ENCODE results near the gene ANO3.

ANO3 gene

DNA sequence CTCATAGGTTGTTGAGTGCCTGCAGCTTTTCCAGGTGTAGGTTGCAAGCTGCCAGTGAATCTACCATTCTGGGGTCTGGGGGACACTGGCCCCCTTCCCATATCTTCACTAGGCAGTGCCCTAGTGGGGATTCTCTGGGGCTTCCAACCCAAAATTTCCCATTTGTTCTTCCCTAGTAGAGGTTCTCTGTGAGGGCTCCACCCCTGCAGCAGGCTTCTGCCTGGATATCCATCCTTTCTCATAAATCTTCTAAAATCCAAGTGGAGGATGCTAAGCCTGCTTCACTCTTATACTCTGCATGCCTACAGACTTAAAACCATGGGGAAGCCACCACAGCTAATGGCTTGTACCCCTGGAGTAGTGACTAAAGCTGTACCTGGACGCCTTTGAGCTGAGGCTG is 33.4 kb downstream of the ANO3 start:
- Histone ChIP-seq H3K9ac (ENCODE audit: low read depth, low read length) (no peak overlapping the region), H3K4me1 (ENCODE audit: control insufficient read depth, insufficient read depth, low read length) (no peaks in the 10 kb centered on the region), H3K27me3 (ENCODE audit: control insufficient read depth, insufficient read depth, low read length) (no peaks in the 10 kb centered on the region), H3K36me3 (ENCODE audit: control insufficient read depth, insufficient read depth, low read length) (no peaks in the 10 kb centered on the region), H3K4me3 (ENCODE audit: low read depth, low read length) (no peak overlapping the region), H3K9me3 (ENCODE audit: control insufficient read depth, insufficient read depth, low read length) (no peaks in the 10 kb centered on the region)

DNA sequence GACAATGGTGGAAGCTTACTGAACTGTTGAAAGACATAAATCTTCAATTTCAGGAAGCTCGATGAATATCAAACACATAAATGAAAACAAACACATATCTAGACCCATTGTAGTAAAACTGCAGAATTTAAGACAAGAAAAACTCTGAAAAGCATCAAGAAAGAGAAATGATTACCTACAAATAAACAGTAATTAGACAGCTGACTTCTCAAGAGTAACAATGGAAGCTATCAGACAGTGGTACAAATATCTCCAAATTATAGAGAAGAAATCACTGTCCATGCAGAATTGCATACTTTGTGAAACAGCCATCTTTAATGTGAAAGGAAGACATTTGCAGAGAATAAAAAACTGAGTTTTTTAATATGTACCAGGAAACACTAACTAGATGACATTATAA is 45.7 kb downstream of the ANO3 start:
- Histone ChIP-seq H3K27me3 (ENCODE audit: control insufficient read depth, insufficient read depth, low read length) (no peaks in the 10 kb centered on the region), H3K9ac (ENCODE audit: low read depth, low read length) (no peak overlapping the region), H3K9me3 (ENCODE audit: control insufficient read depth, insufficient read depth, low read length) (no peaks in the 10 kb centered on the region), H3K4me1 (ENCODE audit: control insufficient read depth, insufficient read depth, low read length) (no peaks in the 10 kb centered on the region), H3K36me3 (ENCODE audit: control insufficient read depth, insufficient read depth, low read length) (no peaks in the 10 kb centered on the region), H3K4me3 (ENCODE audit: low read depth, low read length) (no peak overlapping the region)

DNA sequence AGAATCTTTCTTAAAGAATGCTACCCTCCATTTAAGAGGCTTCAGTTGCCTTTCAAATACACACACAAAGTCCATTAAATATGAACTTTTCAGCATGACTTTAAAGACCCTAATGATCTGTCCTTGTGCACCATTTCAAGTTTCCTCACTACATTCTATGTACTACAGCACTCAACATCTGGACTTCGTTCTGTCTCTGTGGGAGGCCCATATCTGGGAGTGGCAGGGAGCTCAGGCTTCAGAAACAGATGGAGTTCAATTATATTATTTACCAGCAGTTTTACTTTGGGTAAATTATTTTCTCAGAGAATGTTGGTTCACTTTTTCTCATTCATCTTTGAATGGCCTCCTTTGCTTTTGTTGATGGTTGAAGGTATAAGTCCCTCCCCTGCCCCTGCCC is 67.4 kb downstream of the ANO3 start:
- Histone ChIP-seq H3K9ac (ENCODE audit: low read depth, low read length) (no peak overlapping the region), H3K36me3 (ENCODE audit: control insufficient read depth, insufficient read depth, low read length) (no peaks in the 10 kb centered on the region), H3K4me1 (ENCODE audit: control insufficient read depth, insufficient read depth, low read length) (no peaks in the 10 kb centered on the region), H3K4me3 (ENCODE audit: low read depth, low read length) (no peak overlapping the region), H3K27me3 (ENCODE audit: control insufficient read depth, insufficient read depth, low read length) (no peaks in the 10 kb centered on the region), H3K9me3 (ENCODE audit: control insufficient read depth, insufficient read depth, low read length) (no peaks in the 10 kb centered on the region)

DNA sequence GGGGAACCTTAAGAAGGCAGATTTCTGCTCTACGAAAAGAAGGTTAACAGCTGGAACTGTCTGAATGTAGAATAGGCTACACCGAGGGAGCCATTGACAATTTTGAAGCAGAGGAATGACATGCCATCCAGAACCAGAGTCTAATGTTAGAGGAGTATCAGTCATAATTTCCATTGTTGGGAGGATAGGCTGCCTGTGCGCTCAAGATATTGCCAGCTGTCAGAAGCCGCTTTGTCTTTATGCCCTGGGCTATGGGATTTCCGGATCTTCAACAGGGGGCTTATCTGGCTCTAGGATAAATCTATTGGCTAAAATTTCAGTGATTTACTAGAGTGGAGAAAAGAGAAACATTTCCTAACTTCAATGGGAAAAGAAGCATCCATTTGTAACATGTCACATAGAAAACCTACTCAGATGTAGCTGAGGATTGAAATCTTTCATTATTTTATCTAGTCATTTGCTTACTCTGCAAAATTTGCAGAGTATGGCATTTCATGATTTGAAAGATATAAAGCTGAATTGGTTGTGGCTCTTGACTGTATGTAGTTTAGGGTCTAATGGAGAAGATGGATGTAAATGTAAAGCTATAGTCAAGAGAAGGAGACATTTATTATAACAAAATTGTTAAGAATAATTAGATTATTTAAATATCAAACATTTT is 78.9 kb downstream of the ANO3 start:
- Histone ChIP-seq H3K4me3 (ENCODE audit: low read depth, low read length) (no peak overlapping the region), H3K4me1 (ENCODE audit: control insufficient read depth, insufficient read depth, low read length) (no peaks in the 10 kb centered on the region), H3K9ac (ENCODE audit: low read depth, low read length) (no peak overlapping the region), H3K27me3 (ENCODE audit: control insufficient read depth, insufficient read depth, low read length) (no peaks in the 10 kb centered on the region), H3K9me3 (ENCODE audit: control insufficient read depth, insufficient read depth, low read length) (no peaks in the 10 kb centered on the region), H3K36me3 (ENCODE audit: control insufficient read depth, insufficient read depth, low read length) (no peaks in the 10 kb centered on the region)

DNA sequence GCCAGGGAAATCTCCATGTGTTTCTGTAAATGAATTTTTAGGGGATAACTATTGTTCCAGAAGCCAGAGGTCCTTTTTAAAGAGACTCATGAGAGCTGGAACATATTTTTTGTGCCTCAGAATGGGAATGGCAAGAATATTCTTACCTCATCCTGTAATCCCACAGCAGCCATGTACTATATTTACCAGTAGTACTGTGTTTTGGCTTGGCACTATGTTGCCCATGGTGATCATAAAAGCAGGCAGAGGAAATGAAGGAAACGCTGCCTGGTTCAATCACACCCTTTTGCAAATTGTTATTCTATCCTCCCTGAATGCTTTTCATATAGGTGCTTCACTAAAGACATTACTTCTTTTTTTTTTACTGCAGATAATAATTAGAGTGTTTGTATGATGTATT is 81.0 kb downstream of the ANO3 start:
- Histone ChIP-seq H3K9ac (ENCODE audit: low read depth, low read length) (no peak overlapping the region), H3K9me3 (ENCODE audit: control insufficient read depth, insufficient read depth, low read length) (no peaks in the 10 kb centered on the region), H3K4me1 (ENCODE audit: control insufficient read depth, insufficient read depth, low read length) (no peaks in the 10 kb centered on the region), H3K36me3 (ENCODE audit: control insufficient read depth, insufficient read depth, low read length) (no peaks in the 10 kb centered on the region), H3K27me3 (ENCODE audit: control insufficient read depth, insufficient read depth, low read length) (no peaks in the 10 kb centered on the region), H3K4me3 (ENCODE audit: low read depth, low read length) (no peak overlapping the region)

DNA sequence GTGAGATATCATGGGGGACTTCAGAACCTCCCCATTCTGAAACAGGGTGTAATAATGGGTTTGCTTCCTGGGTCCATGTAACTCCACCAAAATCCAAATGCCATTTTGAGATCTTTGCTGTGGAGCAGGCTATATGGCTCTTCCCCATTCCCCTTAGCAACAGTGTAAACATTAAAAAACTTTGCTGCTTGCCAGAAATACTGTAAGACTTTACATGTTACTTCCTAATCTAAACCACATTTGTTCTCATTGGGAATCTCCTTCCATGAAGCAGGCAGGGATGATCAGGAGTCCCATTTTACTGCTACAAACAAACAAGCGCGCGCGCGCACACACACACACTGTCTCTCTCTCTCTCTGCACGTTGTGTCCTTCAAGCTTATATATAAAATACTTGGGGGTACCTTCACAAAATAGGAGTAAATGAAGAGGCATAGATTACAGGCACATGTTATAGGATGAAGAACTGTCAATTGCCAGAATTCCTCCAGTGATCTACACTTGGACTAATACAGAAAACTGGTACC is 86.5 kb downstream of the ANO3 start:
- no peaks in the 10 kb centered on the region for H3K36me3 ChIP-seq (ENCODE audit: control insufficient read depth, insufficient read depth, low read length)
- H3K27me3 ChIP-seq (ENCODE audit: control insufficient read depth, insufficient read depth, low read length), result no peaks in the 10 kb centered on the region
- H3K4me3 ChIP-seq (ENCODE audit: low read depth, low read length), result no peak overlapping the region
- H3K4me1 ChIP-seq (ENCODE audit: control insufficient read depth, insufficient read depth, low read length), result peaks cover 2% of the 10 kb centered on the region
- no peak overlapping the region for H3K9ac ChIP-seq (ENCODE audit: low read depth, low read length)
- no peaks in the 10 kb centered on the region for H3K9me3 ChIP-seq (ENCODE audit: control insufficient read depth, insufficient read depth, low read length)

DNA sequence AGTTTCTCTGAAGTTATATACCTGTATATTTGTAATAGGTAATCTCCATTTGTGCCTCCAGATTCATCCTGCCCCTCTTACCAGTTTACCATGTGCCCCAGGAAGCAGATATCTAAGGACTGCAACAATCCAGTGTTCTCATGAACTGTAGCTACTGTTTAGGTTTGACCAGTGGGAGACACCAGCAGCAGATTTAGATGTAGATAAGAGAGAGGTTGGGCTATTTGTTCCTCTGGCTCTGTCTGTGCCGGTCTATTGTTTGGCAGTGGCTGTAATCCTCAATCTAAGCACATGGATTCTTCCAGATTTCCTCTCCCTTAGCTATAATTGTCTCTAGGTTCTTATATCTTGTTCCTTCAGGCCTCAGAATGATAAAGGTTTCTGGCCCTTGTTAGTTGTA is 88.4 kb downstream of the ANO3 start:
- H3K4me3 ChIP-seq (ENCODE audit: low read depth, low read length), result no peak overlapping the region
- H3K36me3 ChIP-seq (ENCODE audit: control insufficient read depth, insufficient read depth, low read length), result no peaks in the 10 kb centered on the region
- H3K9ac ChIP-seq (ENCODE audit: low read depth, low read length), result no peak overlapping the region
- H3K27me3 ChIP-seq (ENCODE audit: control insufficient read depth, insufficient read depth, low read length), result no peaks in the 10 kb centered on the region
- H3K4me1 ChIP-seq (ENCODE audit: control insufficient read depth, insufficient read depth, low read length), result peaks cover 2% of the 10 kb centered on the region
- H3K9me3 ChIP-seq (ENCODE audit: control insufficient read depth, insufficient read depth, low read length), result no peaks in the 10 kb centered on the region

DNA sequence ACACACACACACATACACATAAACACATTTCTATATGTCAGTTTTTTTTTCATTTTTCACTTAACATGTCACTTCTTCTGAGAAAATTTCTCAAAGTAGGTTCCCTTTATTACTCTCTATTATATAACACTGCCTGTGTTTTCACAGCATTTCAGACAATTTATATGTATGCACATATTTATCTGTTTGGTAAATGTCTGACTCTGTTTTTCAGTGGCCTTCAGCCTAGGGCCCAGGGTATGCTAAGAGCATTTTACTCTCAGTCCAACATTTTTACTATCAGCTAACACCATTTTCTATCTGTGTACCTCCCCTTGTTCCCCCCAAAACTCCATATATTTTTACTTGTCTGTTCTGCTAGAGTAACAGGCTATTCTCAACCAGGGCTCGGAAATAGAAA is 92.3 kb downstream of the ANO3 start:
- Histone ChIP-seq H3K27me3 (ENCODE audit: control insufficient read depth, insufficient read depth, low read length) (no peaks in the 10 kb centered on the region), H3K9me3 (ENCODE audit: control insufficient read depth, insufficient read depth, low read length) (no peaks in the 10 kb centered on the region), H3K4me1 (ENCODE audit: control insufficient read depth, insufficient read depth, low read length) (peaks cover 2% of the 10 kb centered on the region), H3K36me3 (ENCODE audit: control insufficient read depth, insufficient read depth, low read length) (no peaks in the 10 kb centered on the region), H3K9ac (ENCODE audit: low read depth, low read length) (no peak overlapping the region), H3K4me3 (ENCODE audit: low read depth, low read length) (no peak overlapping the region)

DNA sequence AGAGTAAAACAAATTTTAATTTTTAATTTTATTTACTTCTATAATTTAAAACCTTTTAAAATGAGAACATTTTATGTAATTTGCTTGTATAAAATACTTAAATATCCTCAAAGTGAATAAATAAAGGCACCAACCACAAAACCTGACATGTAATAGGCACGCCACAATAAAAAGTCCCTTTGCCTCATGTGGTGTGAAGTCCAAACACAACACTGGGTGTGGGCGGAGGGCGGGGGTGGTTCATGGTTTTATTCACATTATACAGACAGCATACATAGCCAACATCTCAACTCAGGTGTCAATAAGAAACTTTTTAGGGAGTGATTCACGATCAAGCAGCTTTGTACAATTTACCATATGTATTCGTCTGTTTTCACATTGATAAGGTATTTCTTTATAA is 107.9 kb downstream of the ANO3 start:
- H3K9me3 ChIP-seq (ENCODE audit: control insufficient read depth, insufficient read depth, low read length), result no peaks in the 10 kb centered on the region
- no peak overlapping the region for H3K4me3 ChIP-seq (ENCODE audit: low read depth, low read length)

DNA sequence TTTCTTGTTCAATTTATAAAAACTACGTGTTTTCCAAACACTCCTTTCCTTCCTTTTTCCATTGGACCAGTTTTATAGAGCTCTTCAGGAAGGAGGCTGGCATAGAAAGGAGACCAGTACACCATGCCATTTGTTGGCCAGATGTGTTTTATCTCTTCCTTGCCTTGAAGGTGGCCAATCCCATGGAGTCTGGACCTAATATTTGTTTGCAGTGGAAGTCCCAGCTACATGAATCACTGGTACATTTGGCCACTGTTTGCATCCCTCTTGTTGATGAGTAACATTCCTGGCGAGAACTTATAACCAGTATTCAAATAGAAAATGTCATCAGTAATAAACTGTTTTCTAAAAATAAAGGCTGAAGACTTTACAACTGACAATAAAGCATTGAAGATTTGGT is 110.2 kb downstream of the ANO3 start:
- H3K9ac ChIP-seq (ENCODE audit: low read depth, low read length), result no peak overlapping the region
- H3K4me1 ChIP-seq (ENCODE audit: control insufficient read depth, insufficient read depth, low read length), result no peaks in the 10 kb centered on the region
- H3K27me3 ChIP-seq (ENCODE audit: control insufficient read depth, insufficient read depth, low read length), result no peaks in the 10 kb centered on the region
- no peaks in the 10 kb centered on the region for H3K9me3 ChIP-seq (ENCODE audit: control insufficient read depth, insufficient read depth, low read length)
- H3K36me3 ChIP-seq (ENCODE audit: control insufficient read depth, insufficient read depth, low read length), result no peaks in the 10 kb centered on the region
- H3K4me3 ChIP-seq (ENCODE audit: low read depth, low read length), result no peak overlapping the region

More for the DNA sequence above, 107.9 kb downstream of the ANO3 start:
- Histone ChIP-seq H3K9ac (ENCODE audit: low read depth, low read length) (no peak overlapping the region), H3K4me1 (ENCODE audit: control insufficient read depth, insufficient read depth, low read length) (no peaks in the 10 kb centered on the region), H3K27me3 (ENCODE audit: control insufficient read depth, insufficient read depth, low read length) (no peaks in the 10 kb centered on the region), H3K36me3 (ENCODE audit: control insufficient read depth, insufficient read depth, low read length) (no peaks in the 10 kb centered on the region)

DNA sequence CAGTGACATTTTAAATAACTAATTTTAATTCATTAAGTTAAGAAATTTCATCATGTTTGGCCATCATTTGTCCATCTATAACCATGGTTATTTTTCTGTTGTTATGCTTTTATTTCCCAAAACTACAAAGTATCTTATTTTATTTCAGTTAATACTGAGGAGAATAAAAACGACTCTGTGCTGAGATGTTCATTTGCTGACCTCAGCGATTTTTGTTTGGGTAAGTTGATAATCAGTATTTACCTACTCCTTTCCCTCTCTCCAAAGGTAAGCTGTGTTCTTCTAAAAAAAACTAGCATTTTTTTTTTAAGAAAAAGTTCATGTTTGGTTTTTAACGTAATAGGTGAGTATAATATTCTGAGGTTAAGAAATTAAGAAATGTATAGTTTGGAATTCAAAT is 111.7 kb downstream of the ANO3 start:
- no peaks in the 10 kb centered on the region for H3K27me3 ChIP-seq (ENCODE audit: control insufficient read depth, insufficient read depth, low read length)
- H3K4me3 ChIP-seq (ENCODE audit: low read depth, low read length), result no peak overlapping the region

DNA sequence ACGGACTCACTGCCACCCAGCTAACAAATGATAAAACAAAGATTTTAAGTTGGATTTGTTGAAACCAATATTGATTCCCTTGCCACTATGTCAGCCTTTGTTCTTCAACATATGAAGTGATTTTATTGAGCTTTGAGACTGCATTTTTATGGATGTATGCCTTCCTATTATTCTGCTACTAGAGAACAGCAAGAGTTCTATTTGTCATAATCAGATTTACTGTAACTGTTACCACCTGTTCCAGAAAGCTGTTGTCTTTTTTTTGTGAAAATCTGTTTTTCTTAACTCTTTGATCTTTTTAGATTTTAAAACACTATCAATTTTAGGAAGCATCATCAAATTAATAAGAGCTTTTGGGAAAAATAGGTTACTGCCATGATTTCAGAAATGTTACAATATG is 125.7 kb downstream of the ANO3 start:
- Histone ChIP-seq H3K27me3 (ENCODE audit: control insufficient read depth, insufficient read depth, low read length) (no peaks in the 10 kb centered on the region), H3K4me3 (ENCODE audit: low read depth, low read length) (no peak overlapping the region), H3K9ac (ENCODE audit: low read depth, low read length) (no peak overlapping the region), H3K9me3 (ENCODE audit: control insufficient read depth, insufficient read depth, low read length) (no peaks in the 10 kb centered on the region), H3K4me1 (ENCODE audit: control insufficient read depth, insufficient read depth, low read length) (no peaks in the 10 kb centered on the region), H3K36me3 (ENCODE audit: control insufficient read depth, insufficient read depth, low read length) (no peaks in the 10 kb centered on the region)

More for the DNA sequence above, 111.7 kb downstream of the ANO3 start:
- H3K36me3 ChIP-seq (ENCODE audit: control insufficient read depth, insufficient read depth, low read length), result no peaks in the 10 kb centered on the region
- no peaks in the 10 kb centered on the region for H3K4me1 ChIP-seq (ENCODE audit: control insufficient read depth, insufficient read depth, low read length)
- no peak overlapping the region for H3K9ac ChIP-seq (ENCODE audit: low read depth, low read length)
- no peaks in the 10 kb centered on the region for H3K9me3 ChIP-seq (ENCODE audit: control insufficient read depth, insufficient read depth, low read length)

All from iPS-15b (cell line).